Breast epithelium (tissue), 4 donors: ENCODE measurements around the gene ACSS1. TPM values are rescaled to one million over a fixed set of nuclear protein-coding genes. Genes with fewer than 3 reads are reported as not detected.

Source experiments
- DNase-seq, 2 donors: peaks; one replicate each; pipeline ENCODE4 v3.0.0-alpha.2; 2019; ENCODE audit warnings: low spot score in 2 of 2
- H3K27ac ChIP-seq, 2 donors: fragments of 200-600 bp; sonication (generic) in 1 of 2; one replicate each; pipeline ENCODE4 v1.5.1; 2016 to 2019; ENCODE audit warnings: mild to moderate bottlenecking in 1 of 2
- H3K27me3 ChIP-seq, 2 donors: fragments of 200-600 bp; sonication (generic) in 1 of 2; one replicate each; pipeline versions ENCODE4 v1.5.1 to v1.6.0; 2017 to 2019; ENCODE audit warnings: control low read depth in 1 of 2, mild to moderate bottlenecking in 1 of 2
- H3K36me3 ChIP-seq: fragments of 200-600 bp; one replicate; pipeline ENCODE4 v1.5.1; 2019
- H3K4me1 ChIP-seq, 2 donors: fragments of 200-600 bp; sonication (generic); one replicate each; pipeline ENCODE4 v1.5.1; 2016 to 2019; ENCODE audit warnings: control low read depth in 1 of 2
- H3K4me3 ChIP-seq, 3 donors: fragments of 200-600 bp; sonication (generic); 1 replicate in 2 of 3; 2 replicates in 1 of 3; pipeline ENCODE4 v1.5.1; 2016 to 2019; ENCODE audit warnings: mild to moderate bottlenecking in 3 of 3, moderate library complexity in 2 of 3
- H3K9me3 ChIP-seq, 2 donors: fragments of 200-600 bp; sonication (generic) in 1 of 2; one replicate each; pipeline ENCODE4 v1.5.1; 2016 to 2019; ENCODE audit warnings: control low read depth in 1 of 2
- CTCF ChIP-seq, 3 donors: fragments of 450-650 bp; IDR thresholded peaks; one replicate each; pipeline ENCODE4 v1.5.1; 2016 to 2017; ENCODE audit warnings: antibody characterized with exemption in 3 of 3, mild to moderate bottlenecking in 3 of 3, moderate library complexity in 3 of 3
- POLR2A ChIP-seq: fragments of 450-650 bp; IDR thresholded peaks from one replicate; pipeline ENCODE4 v1.6.1; 2016; ENCODE audit warnings: antibody characterized with exemption, mild to moderate bottlenecking, moderate library complexity
- POLR2AphosphoS5 ChIP-seq, 3 donors: sonication (generic); formaldehyde crosslinking; IDR thresholded peaks; one replicate each; pipeline ENCODE4 v1.6.1; 2017; ENCODE audit warnings: antibody characterized with exemption in 3 of 3
- intact Hi-C: fragments of 100-400 bp; cut with DNase I; formaldehyde crosslinking; loops from one replicate; pipeline ENCODE4 v1.15.1; 2023; ENCODE audit warnings: low total_unique reads
- total RNA-seq, 3 donors: library from RNA; depleted of rRNA; stranded (reverse); fragments of >200 nt; gene quantifications; one replicate each; pipeline ENCODE4 v1.1.0, GENCODE V29; 2016

ACSS1 gene
- total RNA-seq, 3 donors from 2014 or later: 17.6 to 38.2 (median 37.4) TPM

- H3K27ac ChIP-seq: no peak overlapping the region
- H3K9me3 ChIP-seq: peaks cover 0 to 10% of the 10 kb centered on the region in 2 donors
- DNase-seq: no peak
- H3K4me3 ChIP-seq: no peak overlapping the region
- no peaks in the 10 kb centered on the region for H3K36me3 ChIP-seq
- no peaks in the 10 kb centered on the region for H3K4me1 ChIP-seq
- intact Hi-C loops: loop anchor here (1.0 kb wide), 1 partner anchor 21 kb away; no protein-coding TSS in a partner anchor
- TF ChIP-seq CTCF (IDR thresholded peaks at IDR 0.05): no peak
- TF ChIP-seq POLR2A: no peak
- no peaks in the 10 kb centered on the region for H3K27me3 ChIP-seq
These were observed 77.5 kb downstream of the ACSS1 start for GRCh38 chr20:24980291-24981053.

- H3K9me3 ChIP-seq: peaks cover 0 to 10% of the 10 kb centered on the region in 2 donors
- H3K27ac ChIP-seq: no peak overlapping the region
- H3K27me3 ChIP-seq: no peaks in the 10 kb centered on the region
- no peaks in the 10 kb centered on the region for H3K4me1 ChIP-seq
- TF ChIP-seq POLR2AphosphoS5 (IDR thresholded peaks at IDR 0.05) (no peak), POLR2A (no peak)
- intact Hi-C loops: no loop called here
- H3K36me3 ChIP-seq: no peaks in the 10 kb centered on the region
- H3K4me3 ChIP-seq: no peak overlapping the region
- no peak for DNase-seq
These were observed 78.6 kb downstream of the ACSS1 start for GRCh38 chr20:24979036-24979960.

DNA sequence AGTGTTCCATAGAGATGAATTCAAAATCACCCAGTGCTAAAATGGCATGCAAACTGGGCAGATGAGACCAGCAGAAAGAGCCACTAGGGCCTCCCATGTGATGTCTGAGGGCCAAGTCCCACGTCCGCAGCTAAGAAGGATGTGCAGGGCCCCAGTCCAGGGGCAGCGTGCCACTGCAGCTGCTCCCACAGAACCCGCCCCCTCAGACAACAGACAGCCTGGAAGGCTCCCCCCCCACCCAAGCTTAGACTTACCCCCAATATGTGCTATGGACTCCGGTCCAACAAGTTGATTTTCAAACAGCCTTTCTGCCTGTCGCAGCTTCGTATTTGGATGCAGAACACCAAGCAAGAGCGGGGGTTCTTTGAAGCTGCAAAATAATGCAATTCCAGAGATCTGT is 79.4 kb downstream of the ACSS1 start:
- peaks cover 0 to 10% of the 10 kb centered on the region in 2 donors for H3K9me3 ChIP-seq
- no peaks in the 10 kb centered on the region for H3K4me1 ChIP-seq
- TF ChIP-seq POLR2AphosphoS5 (IDR thresholded peaks at IDR 0.05) (no peak), POLR2A (no peak), CTCF (IDR thresholded peaks at IDR 0.05) (no peak)
- H3K36me3 ChIP-seq: no peaks in the 10 kb centered on the region
- intact Hi-C loops: no loop called here
- no peak overlapping the region for H3K27ac ChIP-seq
- no peaks in the 10 kb centered on the region for H3K27me3 ChIP-seq
- DNase-seq: no peak
- H3K4me3 ChIP-seq: no peak overlapping the region

DNA sequence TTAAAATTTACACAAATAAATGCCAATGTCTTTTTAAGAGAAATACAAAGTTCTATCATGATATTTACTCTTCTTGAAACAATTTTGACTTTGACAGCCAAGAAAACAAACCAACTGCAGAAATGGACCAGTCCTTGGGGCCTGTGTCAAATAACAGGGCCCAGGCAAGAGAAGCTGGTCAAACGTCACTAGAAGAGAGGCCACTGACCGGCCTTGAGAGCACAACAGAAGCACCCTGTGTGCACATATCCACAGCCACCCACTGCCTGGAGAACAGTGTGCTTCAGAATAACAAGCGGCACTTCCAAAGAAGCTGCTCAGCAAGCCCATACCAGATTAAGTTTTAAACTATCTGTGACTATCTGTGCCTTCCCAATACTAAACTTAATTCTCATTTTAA is 80.1 kb downstream of the ACSS1 start:
- H3K4me3 ChIP-seq: no peak overlapping the region
- intact Hi-C loops: no loop called here
- H3K9me3 ChIP-seq: peaks cover 0 to 10% of the 10 kb centered on the region in 2 donors
- TF ChIP-seq POLR2A (no peak), POLR2AphosphoS5 (IDR thresholded peaks at IDR 0.05) (no peak), CTCF (IDR thresholded peaks at IDR 0.05) (no peak)
- no peaks in the 10 kb centered on the region for H3K27me3 ChIP-seq
- no peaks in the 10 kb centered on the region for H3K36me3 ChIP-seq
- H3K27ac ChIP-seq: no peak overlapping the region
- no peak for DNase-seq
- H3K4me1 ChIP-seq: no peaks in the 10 kb centered on the region

DNA sequence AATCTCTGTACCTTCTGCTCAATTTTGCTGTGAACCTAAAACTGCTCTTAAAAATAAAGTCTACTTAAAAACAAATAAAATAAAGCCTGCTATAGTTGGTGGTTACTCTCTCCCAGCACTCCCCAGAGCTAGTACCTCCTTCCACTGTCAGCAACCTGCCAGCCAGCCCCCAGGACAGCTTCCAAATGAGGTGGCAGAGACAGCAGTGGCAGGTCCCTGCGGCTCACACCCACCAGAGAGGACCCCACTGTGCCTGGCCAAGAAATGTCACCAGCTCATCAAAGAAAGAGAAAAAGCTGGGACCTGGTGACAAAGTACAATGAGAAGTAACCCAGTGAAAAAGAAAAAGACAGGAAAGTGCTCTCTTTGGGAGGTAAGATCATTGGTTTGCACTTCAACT is 80.6 kb downstream of the ACSS1 start:
- no peak for DNase-seq
- H3K27me3 ChIP-seq: no peaks in the 10 kb centered on the region
- peaks cover 0 to 10% of the 10 kb centered on the region in 2 donors for H3K9me3 ChIP-seq
- H3K4me3 ChIP-seq: no peak overlapping the region
- intact Hi-C loops: no loop called here
- H3K36me3 ChIP-seq: no peaks in the 10 kb centered on the region
- H3K27ac ChIP-seq: no peak overlapping the region
- no peaks in the 10 kb centered on the region for H3K4me1 ChIP-seq
- no peak for TF ChIP-seq POLR2A
- no peak for TF ChIP-seq CTCF (IDR thresholded peaks at IDR 0.05)
